Hepatocyte (in vitro differentiated cells): ENCODE measurements around the gene POLR2F. TPM values are rescaled to one million over a fixed set of nuclear protein-coding genes. Genes with fewer than 3 reads are reported as not detected.

ENCODE experiments used
- DNase-seq: peaks from one replicate; pipeline ENCODE4 v3.0.0-alpha.2; 2016; ENCODE audit warnings: low spot score
- H2AFZ ChIP-seq: fragments of 200-600 bp; sonication (generic); 2 replicates; pipeline ENCODE4 v1.6.0; 2016; ENCODE audit warnings: antibody characterized with exemption, mild to moderate bottlenecking
- H3K27ac ChIP-seq: fragments of 200-600 bp; sonication (generic); 2 replicates; pipeline ENCODE4 v1.5.1; 2016; ENCODE audit warnings: mild to moderate bottlenecking
- H3K27me3 ChIP-seq: fragments of 200-600 bp; sonication (generic); 2 replicates; pipeline ENCODE4 v1.6.1; 2016
- H3K36me3 ChIP-seq: fragments of 200-600 bp; sonication (generic); replicated peaks from 2 replicates; pipeline ENCODE4 v1.5.1; 2016; ENCODE audit warnings: low read depth; ENCODE audit not compliant: insufficient read depth
- H3K4me1 ChIP-seq: fragments of 200-600 bp; sonication (generic); 2 replicates; pipeline ENCODE4 v1.5.1; 2016; ENCODE audit warnings: mild to moderate bottlenecking, moderate library complexity; ENCODE audit not compliant: insufficient read depth
- H3K4me2 ChIP-seq: fragments of 200-600 bp; sonication (generic); 2 replicates; pipeline ENCODE4 v1.6.0; 2016
- H3K4me3 ChIP-seq: fragments of 200-600 bp; sonication (generic); 2 replicates; pipeline ENCODE4 v1.5.1; 2016; ENCODE audit warnings: mild to moderate bottlenecking
- H3K79me2 ChIP-seq: fragments of 200-600 bp; sonication (generic); 2 replicates; pipeline ENCODE4 v1.6.0; 2017; ENCODE audit warnings: mild to moderate bottlenecking
- H3K9me2 ChIP-seq: fragments of 200-600 bp; sonication (generic); replicated peaks from 2 replicates; pipeline ENCODE4 v1.6.0; 2017; ENCODE audit warnings: mild to moderate bottlenecking; ENCODE audit not compliant: insufficient read depth
- H3K9me3 ChIP-seq: fragments of 200-600 bp; sonication (generic); 2 replicates; pipeline ENCODE4 v1.5.1; 2016; ENCODE audit warnings: low read depth, mild to moderate bottlenecking
- H4K20me1 ChIP-seq: fragments of 200-600 bp; sonication (generic); 2 replicates; pipeline ENCODE4 v1.6.0; 2016; ENCODE audit warnings: mild to moderate bottlenecking; ENCODE audit not compliant: insufficient read depth, poor library complexity, severe bottlenecking
- CTCF ChIP-seq: fragments of 200-600 bp; sonication (generic); IDR thresholded peaks from 2 replicates; pipeline ENCODE4 v1.5.1; 2016; ENCODE audit warnings: antibody characterized with exemption, mild to moderate bottlenecking; ENCODE audit not compliant: poor library complexity
- EZH2 ChIP-seq: fragments of 200-600 bp; sonication (generic); IDR thresholded peaks from 2 replicates; pipeline ENCODE4 v1.6.1; 2016; ENCODE audit warnings: antibody characterized with exemption, mild to moderate bottlenecking, borderline replicate concordance
- EZH2phosphoT487 ChIP-seq: fragments of 200-600 bp; sonication (generic); IDR thresholded peaks from one replicate; pipeline ENCODE4 v1.6.1; 2018; ENCODE audit warnings: antibody characterized with exemption, mild to moderate bottlenecking, low read depth, moderate library complexity; ENCODE audit not compliant: unreplicated experiment, severe bottlenecking
- WGBS: methylation state at CpG from one replicate; pipeline ENCODE4 v1.1.6; 2016; ENCODE audit warnings: low lambda C conversion rate; ENCODE audit errors: missing lambda C conversion rate; 5-methylcytosine and 5-hydroxymethylcytosine counted together
- polyA plus RNA-seq: library from polyadenylated mRNA; unstranded; fragments of >200 nt; fragmentation: Nextera tagmentation; extraction: Ambion mirVana; gene quantifications from 2 replicates; pipeline ENCODE4 v1.2.1, GENCODE V29; 2016
- total RNA-seq: library from RNA; depleted of rRNA; stranded (reverse); fragments of >200 nt; gene quantifications from 2 replicates; pipeline ENCODE4 v1.2.3, GENCODE V29; 2014

The POLR2F gene
- total and polyA plus RNA-seq, 2 experiments from 2014 or later, result 59.4 to 119 TPM

GRCh38 chr22:37985751-37986281, 32.3 kb downstream of the POLR2F start:
- Histone ChIP-seq H3K9me2 (no peaks in the 10 kb centered on the region), H3K36me3 (no peaks in the 10 kb centered on the region), H3K27ac (no peak overlapping the region), H3K4me1 (peaks cover 5% of the 10 kb centered on the region), H3K79me2 (no peaks in the 10 kb centered on the region), H3K27me3 (peaks cover 37% of the 10 kb centered on the region), H3K4me3 (no peak overlapping the region), H3K4me2 (no peak overlapping the region), H4K20me1 (peaks cover 4% of the 10 kb centered on the region), H3K9me3 (no peaks in the 10 kb centered on the region), H2AFZ (no peak overlapping the region)
- DNase-seq, result no peak
- no peak for TF ChIP-seq EZH2phosphoT487
- no peak for TF ChIP-seq EZH2
- no peak for TF ChIP-seq CTCF
- 89% methylated on average over 21 of the region's 27 CpGs for WGBS

- peaks cover 5% of the 10 kb centered on the region for H3K4me1 ChIP-seq
- no peak overlapping the region for H3K4me2 ChIP-seq
- 92% methylated on average over 6 of the region's 7 CpGs for WGBS
- no peaks in the 10 kb centered on the region for H3K79me2 ChIP-seq
- no peaks in the 10 kb centered on the region for H3K9me2 ChIP-seq
- H2AFZ ChIP-seq, result no peak overlapping the region
- no peak overlapping the region for H3K4me3 ChIP-seq
- no peaks in the 10 kb centered on the region for H3K36me3 ChIP-seq
- H3K27ac ChIP-seq, result no peak overlapping the region
- H3K27me3 ChIP-seq, result peaks cover 36% of the 10 kb centered on the region
- no peak for DNase-seq
- no peak for TF ChIP-seq EZH2phosphoT487
- TF ChIP-seq EZH2, result no peak
- no peak for TF ChIP-seq CTCF
- H4K20me1 ChIP-seq, result peaks cover 4% of the 10 kb centered on the region
- H3K9me3 ChIP-seq, result no peaks in the 10 kb centered on the region
These were observed 32.9 kb downstream of the POLR2F start for GRCh38 chr22:37986371-37986770.

GRCh38 chr22:37989146-37990045, 35.9 kb downstream of the POLR2F start:
- Histone ChIP-seq H3K9me3 (no peaks in the 10 kb centered on the region), H3K27ac (no peak overlapping the region), H2AFZ (no peak overlapping the region), H3K27me3 (peaks cover 7% of the 10 kb centered on the region), H3K4me2 (no peak overlapping the region), H3K9me2 (no peaks in the 10 kb centered on the region), H3K36me3 (no peaks in the 10 kb centered on the region), H3K4me3 (no peak overlapping the region), H3K79me2 (no peaks in the 10 kb centered on the region), H3K4me1 (no peaks in the 10 kb centered on the region), H4K20me1 (no peaks in the 10 kb centered on the region)
- TF ChIP-seq EZH2 (no peak), CTCF (no peak), EZH2phosphoT487 (no peak)
- no peak for DNase-seq
- 94% methylated on average over 14 of the region's 14 CpGs for WGBS
